ENCODE measurements around the gene DAPK1.

DAPK1 gene

DNA sequence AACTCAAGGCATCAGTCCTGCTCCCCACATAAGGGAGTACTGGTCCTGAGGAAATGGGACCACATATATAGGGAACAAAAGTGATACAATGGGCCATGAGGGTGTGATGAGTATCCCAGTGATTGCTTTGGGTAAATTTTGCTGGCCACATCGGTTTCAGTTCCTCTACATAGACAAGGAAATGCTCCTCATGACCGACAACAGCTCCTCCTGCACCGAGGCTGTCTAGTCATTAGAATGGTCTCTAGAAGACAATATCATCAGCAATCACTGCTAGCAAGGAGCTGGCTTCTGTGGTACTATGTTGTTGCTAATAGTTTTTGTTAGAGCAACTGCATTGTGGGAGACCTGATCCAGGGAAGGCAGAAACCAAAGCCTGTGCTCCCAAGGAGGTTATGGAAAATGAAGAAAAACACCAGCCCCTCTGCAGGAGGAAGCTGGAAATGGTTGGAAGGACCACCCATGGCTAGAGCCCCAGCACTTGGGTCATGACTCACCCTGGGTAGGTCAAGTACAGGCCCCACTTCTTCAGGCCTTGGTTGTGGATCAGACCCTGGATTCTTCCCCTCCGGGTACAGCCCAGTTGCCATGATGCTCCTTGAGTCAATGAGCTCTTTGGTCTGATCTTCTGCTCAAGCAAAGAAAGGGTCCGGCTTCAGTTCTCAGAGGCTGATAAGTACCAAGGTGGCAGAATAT lies 224.9 kb downstream of the DAPK1 start:
- ChIA-PET CTCF (interaction anchor here (0.6 kb wide), 2 partner anchors 24 to 421 kb away, joined by 3 read pairs; no protein-coding TSS in a partner anchor), POLR2A (no interaction called here)
- Histone ChIP-seq H3K4me1 (ENCODE audit: control insufficient read depth, insufficient read depth, low read length) (no peaks in the 10 kb centered on the region), H3K4me3 (ENCODE audit: low read depth, low read length) (no peak overlapping the region), H3K36me3 (ENCODE audit: control insufficient read depth in 2 of 2, insufficient read depth in 1 of 2, low read length in 2 of 2) (peaks cover 0 to 2% of the 10 kb centered on the region in 2 experiments; a peak in 1 of 3 replicates), H3K9me3 (ENCODE audit: control insufficient read depth, insufficient read depth, low read depth, low read length) (no peaks in the 10 kb centered on the region), H3K27ac (ENCODE audit: extremely low read depth, low read depth, low read length) (no peak overlapping the region)
- no peak for TF ChIP-seq ZNF660 (tag by site-specific recombination; IDR thresholded peaks at IDR 0.05)
- no peak for TF ChIP-seq ZNF704 (tag by site-specific recombination; IDR thresholded peaks at IDR 0.05)
- TF ChIP-seq ZNF146 (tag by site-specific recombination; IDR thresholded peaks at IDR 0.05), result no peak
- TF ChIP-seq ZNF623 (tag by site-specific recombination; IDR thresholded peaks at IDR 0.05), result no peak
- TF ChIP-seq PRDM1 (tag by site-specific recombination; IDR thresholded peaks at IDR 0.05), result no peak
- no peak for TF ChIP-seq ZBTB26 (tag by site-specific recombination; optimal IDR thresholded peaks at IDR 0.05)
- TF ChIP-seq ZNF24 (tag by site-specific recombination; IDR thresholded peaks at IDR 0.05), result no peak

DNA sequence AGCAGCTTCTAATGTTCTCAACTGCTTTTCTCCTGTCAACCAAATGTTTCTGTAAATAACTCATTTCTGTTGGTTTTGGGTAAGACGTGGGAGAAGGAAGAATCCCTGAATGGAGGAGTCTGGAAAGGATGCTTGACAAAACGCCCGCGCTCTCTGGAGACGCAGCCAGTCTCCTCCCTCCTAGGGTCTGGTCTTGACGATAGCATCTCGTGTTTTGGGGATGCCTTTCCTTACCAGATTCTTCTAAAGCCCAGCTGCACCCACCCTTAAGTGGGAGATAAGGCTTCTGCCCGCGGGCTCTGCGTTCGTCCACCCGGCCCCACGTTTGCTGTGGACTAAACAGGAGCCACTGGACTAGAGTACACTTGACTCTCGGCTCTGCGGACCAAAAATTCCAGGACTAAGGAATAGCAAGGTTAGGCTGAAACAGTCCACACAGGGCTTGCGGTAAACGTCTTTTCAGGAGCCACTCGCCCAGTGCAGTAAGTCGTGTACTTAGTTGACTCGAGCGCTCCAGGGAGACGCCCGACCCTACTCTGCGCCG lies 227.8 kb downstream of the DAPK1 start:
- TF ChIP-seq ZNF324 (tag by site-specific recombination; IDR thresholded peaks at IDR 0.05) (no peak), ZNF140 (tag by site-specific recombination; IDR thresholded peaks at IDR 0.05) (no peak), ZNF433 (tag by site-specific recombination; IDR thresholded peaks at IDR 0.05; ENCODE audit: low read depth) (no peak)
- TF ChIP-seq, protein P1, sequence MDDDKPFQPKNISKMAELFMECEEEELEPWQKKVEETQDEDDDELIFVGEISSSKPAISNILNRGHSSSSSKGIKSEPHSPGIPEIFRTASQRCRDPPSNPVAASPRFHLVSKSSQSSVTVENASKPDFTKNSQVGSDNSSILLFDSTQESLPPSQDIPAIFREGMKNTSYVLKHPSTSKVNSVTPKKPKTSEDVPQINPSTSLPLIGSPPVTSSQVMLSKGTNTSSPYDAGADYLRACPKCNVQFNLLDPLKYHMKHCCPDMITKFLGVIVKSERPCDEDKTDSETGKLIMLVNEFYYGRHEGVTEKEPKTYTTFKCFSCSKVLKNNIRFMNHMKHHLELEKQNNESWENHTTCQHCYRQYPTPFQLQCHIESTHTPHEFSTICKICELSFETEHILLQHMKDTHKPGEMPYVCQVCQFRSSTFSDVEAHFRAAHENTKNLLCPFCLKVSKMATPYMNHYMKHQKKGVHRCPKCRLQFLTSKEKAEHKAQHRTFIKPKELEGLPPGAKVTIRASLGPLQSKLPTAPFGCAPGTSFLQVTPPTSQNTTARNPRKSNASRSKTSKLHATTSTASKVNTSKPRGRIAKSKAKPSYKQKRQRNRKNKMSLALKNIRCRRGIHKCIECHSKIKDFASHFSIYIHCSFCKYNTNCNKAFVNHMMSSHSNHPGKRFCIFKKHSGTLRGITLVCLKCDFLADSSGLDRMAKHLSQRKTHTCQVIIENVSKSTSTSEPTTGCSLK (tag by site-specific recombination; IDR thresholded peaks at IDR 0.05), result no peak
- POLR2A ChIA-PET, result interaction anchor here (0.8 to 1.4 kb wide), 9 partner anchors 8 to 249 kb away, joined by 3 to 4 read pairs (median 3); partner anchors contain the start of genes CDK20 and DAPK1
- H3K4me1 ChIP-seq (ENCODE audit: control insufficient read depth, insufficient read depth, low read length), result no peaks in the 10 kb centered on the region
- no peak overlapping the region for H3K27ac ChIP-seq (ENCODE audit: extremely low read depth, low read depth, low read length)
- CTCF ChIA-PET, result interaction anchor here (1.7 kb wide), 1 partner anchor 41 kb away, joined by 7 read pairs; no protein-coding TSS in a partner anchor
- no peaks in the 10 kb centered on the region for H3K9me3 ChIP-seq (ENCODE audit: control insufficient read depth, insufficient read depth, low read depth, low read length)
- H3K4me3 ChIP-seq (ENCODE audit: low read depth, low read length), result peak overlapping the region; percentile 59
- H3K36me3 ChIP-seq (ENCODE audit: control insufficient read depth in 2 of 2, insufficient read depth in 1 of 2, low read length in 2 of 2), result peaks cover 0 to 30% of the 10 kb centered on the region in 2 experiments

GRCh38 chr9:87725900-87726709 lies 228.4 kb downstream of the DAPK1 start, which contains the start of gene CTSL:
Gene CTSL (plus strand): TSS chr9:87726119. CDS start chr9:87727604, 1,485 bp downstream.
- CTCF ChIA-PET, result interaction anchor here (0.7 to 1.7 kb wide), 4 partner anchors 11 to 1126 kb away, joined by 3 to 7 read pairs (median 6); partner anchors contain the start of gene CDK20
- Histone ChIP-seq H3K4me1 (ENCODE audit: control insufficient read depth, insufficient read depth, low read length) (no peaks in the 10 kb centered on the region), H3K9me3 (ENCODE audit: control insufficient read depth, insufficient read depth, low read depth, low read length) (no peaks in the 10 kb centered on the region), H3K4me3 (ENCODE audit: low read depth, low read length) (peak within 1 kb of the TSS; percentile 59), H3K27ac (ENCODE audit: extremely low read depth, low read depth, low read length) (peak within 1 kb of the TSS; percentile 20; the same call in 1 of the 2 replicates), H3K36me3 (ENCODE audit: control insufficient read depth in 2 of 2, insufficient read depth in 1 of 2, low read length in 2 of 2) (peaks cover 0 to 37% of the 10 kb centered on the region in 2 experiments)
- POLR2A ChIA-PET, result interaction anchor here (0.8 to 1.4 kb wide), 10 partner anchors 9 to 248 kb away, joined by 3 to 4 read pairs (median 3); partner anchors contain the start of genes CDK20 and DAPK1
- no peak for TF ChIP-seq ZNF624 (tag by site-specific recombination; IDR thresholded peaks at IDR 0.05)
- TF ChIP-seq, protein P2, sequence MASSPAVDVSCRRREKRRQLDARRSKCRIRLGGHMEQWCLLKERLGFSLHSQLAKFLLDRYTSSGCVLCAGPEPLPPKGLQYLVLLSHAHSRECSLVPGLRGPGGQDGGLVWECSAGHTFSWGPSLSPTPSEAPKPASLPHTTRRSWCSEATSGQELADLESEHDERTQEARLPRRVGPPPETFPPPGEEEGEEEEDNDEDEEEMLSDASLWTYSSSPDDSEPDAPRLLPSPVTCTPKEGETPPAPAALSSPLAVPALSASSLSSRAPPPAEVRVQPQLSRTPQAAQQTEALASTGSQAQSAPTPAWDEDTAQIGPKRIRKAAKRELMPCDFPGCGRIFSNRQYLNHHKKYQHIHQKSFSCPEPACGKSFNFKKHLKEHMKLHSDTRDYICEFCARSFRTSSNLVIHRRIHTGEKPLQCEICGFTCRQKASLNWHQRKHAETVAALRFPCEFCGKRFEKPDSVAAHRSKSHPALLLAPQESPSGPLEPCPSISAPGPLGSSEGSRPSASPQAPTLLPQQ (tag by site-specific recombination; IDR thresholded peaks at IDR 0.05), result 0 out of 2 replicates have a peak, but pooled peaks have one; percentile 60
- 0 out of 2 replicates have a peak, but pooled peaks have one; percentile 24 for TF ChIP-seq ZNF10 (tag by site-specific recombination; IDR thresholded peaks at IDR 0.05)
- TF ChIP-seq ZNF843 (tag by site-specific recombination; IDR thresholded peaks at IDR 0.05), result peak; percentile 45; the same call in 1 of the 2 replicates
- TF ChIP-seq KLF17 (tag by site-specific recombination; IDR thresholded peaks at IDR 0.05), result peak; percentile 29; the same call in 1 of the 2 replicates
- TF ChIP-seq ZEB2 (tag by site-specific recombination; IDR thresholded peaks at IDR 0.05), result peak; percentile 67; the same call in 1 of the 2 replicates
- peak; percentile 66 for TF ChIP-seq SP2 (tag by site-specific recombination; IDR thresholded peaks at IDR 0.05)
- no peak for TF ChIP-seq ZNF311 (tag by site-specific recombination; IDR thresholded peaks at IDR 0.05; ENCODE audit: borderline replicate concordance)
- TF ChIP-seq ZBTB17 (tag by site-specific recombination; IDR thresholded peaks at IDR 0.05), result peak; percentile 65
- no peak for TF ChIP-seq ZNF521 (tag by site-specific recombination; IDR thresholded peaks at IDR 0.05)
